ENCODE measurements around the gene FIBIN. TPM values are rescaled to one million over a fixed set of nuclear protein-coding genes. Genes with fewer than 3 reads are reported as not detected.

The FIBIN gene
- total and polyA plus RNA-seq, 8 donors = 2.7 to 42.6 (median 5.3) TPM

DNA sequence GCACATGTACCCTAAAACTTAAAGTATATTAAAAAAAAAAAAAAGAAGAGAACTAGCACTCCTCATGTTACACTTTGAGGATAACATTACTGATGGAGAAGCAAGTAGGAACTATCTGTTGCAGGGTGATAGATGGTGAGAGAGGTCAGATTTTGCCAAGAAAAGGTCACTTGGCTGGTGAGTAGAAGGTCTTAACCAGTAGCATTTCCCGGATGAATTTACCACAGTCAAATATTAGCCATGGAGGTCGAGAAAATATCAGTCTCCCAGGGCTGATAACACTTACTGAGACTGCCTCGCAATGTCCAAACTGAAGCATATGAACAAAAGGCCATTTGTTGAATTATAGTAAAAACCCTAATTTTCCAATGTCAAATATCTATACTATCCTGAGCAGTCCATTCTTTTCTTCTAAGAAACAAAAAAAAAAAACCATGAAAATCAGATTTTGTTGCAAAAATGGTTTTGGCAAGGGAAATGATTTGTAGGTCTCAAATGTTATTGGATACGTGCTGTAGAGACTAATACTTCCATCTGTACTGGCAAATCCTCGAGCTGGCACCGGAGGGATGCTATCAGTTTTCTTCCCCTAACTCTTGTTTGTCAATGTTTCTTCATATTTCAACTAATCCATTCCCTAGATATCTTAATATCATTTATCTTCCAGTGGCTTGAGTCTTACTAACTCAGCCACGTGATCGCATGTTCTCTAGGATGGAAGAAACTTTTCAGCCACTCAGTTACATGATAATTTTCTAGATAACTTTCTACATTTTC lies 32.2 kb downstream of the FIBIN start:
- no peaks in the 10 kb centered on the region for H3K9me3 ChIP-seq
- intact Hi-C loops (cut with DNase I; ENCODE audit: low total_unique reads) = no loop called here
- no peak for TF ChIP-seq POLR2A (IDR thresholded peaks at IDR 0.05)
- TF ChIP-seq, protein P1, sequence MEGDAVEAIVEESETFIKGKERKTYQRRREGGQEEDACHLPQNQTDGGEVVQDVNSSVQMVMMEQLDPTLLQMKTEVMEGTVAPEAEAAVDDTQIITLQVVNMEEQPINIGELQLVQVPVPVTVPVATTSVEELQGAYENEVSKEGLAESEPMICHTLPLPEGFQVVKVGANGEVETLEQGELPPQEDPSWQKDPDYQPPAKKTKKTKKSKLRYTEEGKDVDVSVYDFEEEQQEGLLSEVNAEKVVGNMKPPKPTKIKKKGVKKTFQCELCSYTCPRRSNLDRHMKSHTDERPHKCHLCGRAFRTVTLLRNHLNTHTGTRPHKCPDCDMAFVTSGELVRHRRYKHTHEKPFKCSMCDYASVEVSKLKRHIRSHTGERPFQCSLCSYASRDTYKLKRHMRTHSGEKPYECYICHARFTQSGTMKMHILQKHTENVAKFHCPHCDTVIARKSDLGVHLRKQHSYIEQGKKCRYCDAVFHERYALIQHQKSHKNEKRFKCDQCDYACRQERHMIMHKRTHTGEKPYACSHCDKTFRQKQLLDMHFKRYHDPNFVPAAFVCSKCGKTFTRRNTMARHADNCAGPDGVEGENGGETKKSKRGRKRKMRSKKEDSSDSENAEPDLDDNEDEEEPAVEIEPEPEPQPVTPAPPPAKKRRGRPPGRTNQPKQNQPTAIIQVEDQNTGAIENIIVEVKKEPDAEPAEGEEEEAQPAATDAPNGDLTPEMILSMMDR (IDR thresholded peaks at IDR 0.05) = no peak
- no peak for TF ChIP-seq POLR2AphosphoS5 (IDR thresholded peaks at IDR 0.05)
- no peak for TF ChIP-seq EP300 (IDR thresholded peaks at IDR 0.05)
- no peaks in the 10 kb centered on the region for H3K4me1 ChIP-seq
- H3K36me3 ChIP-seq = no peaks in the 10 kb centered on the region
- no peaks in the 10 kb centered on the region for H3K27me3 ChIP-seq
- no peak for DNase-seq
- WGBS, 5 donors = 65 to 80% (median 71%) methylated on average over 8 of the region's 8 CpGs
- no peak overlapping the region for H3K4me3 ChIP-seq
- H3K27ac ChIP-seq = no peak overlapping the region

- H3K27ac ChIP-seq = no peak overlapping the region
- WGBS, 5 donors = 57 to 77% (median 71%) methylated on average over 1 of the region's 1 CpG
- H3K9me3 ChIP-seq = peaks cover 0 to 17% (median 2%) of the 10 kb centered on the region in 4 donors
- no peak overlapping the region for H3K4me3 ChIP-seq
- no peaks in the 10 kb centered on the region for H3K36me3 ChIP-seq
- H3K4me1 ChIP-seq = no peaks in the 10 kb centered on the region
- intact Hi-C loops (cut with DNase I; ENCODE audit: low total_unique reads) = no loop called here
- TF ChIP-seq, protein P1 (IDR thresholded peaks at IDR 0.05) = no peak
- TF ChIP-seq POLR2A (IDR thresholded peaks at IDR 0.05) (no peak), POLR2AphosphoS5 (IDR thresholded peaks at IDR 0.05) (no peak), EP300 (IDR thresholded peaks at IDR 0.05) (no peak)
- no peaks in the 10 kb centered on the region for H3K27me3 ChIP-seq
- DNase-seq = peak in 1 of 2 donors; percentile 72
Measured at GRCh38 chr11:27028561-27028965, 34.7 kb downstream of the FIBIN start.

GRCh38 chr11:27029966-27030365 lies 36.1 kb downstream of the FIBIN start:
- no peaks in the 10 kb centered on the region for H3K27me3 ChIP-seq
- no peak overlapping the region for H3K4me3 ChIP-seq
- no peaks in the 10 kb centered on the region for H3K4me1 ChIP-seq
- intact Hi-C loops (cut with DNase I; ENCODE audit: low total_unique reads) = no loop called here
- 81 to 100% (median 96%) methylated on average over 1 of the region's 1 CpG for WGBS, 5 donors
- H3K9me3 ChIP-seq = peaks cover 0 to 17% (median 2%) of the 10 kb centered on the region in 4 donors
- no peaks in the 10 kb centered on the region for H3K36me3 ChIP-seq
- DNase-seq = no peak
- TF ChIP-seq, protein P1 (IDR thresholded peaks at IDR 0.05) = no peak
- TF ChIP-seq POLR2A (IDR thresholded peaks at IDR 0.05) (no peak), EP300 (IDR thresholded peaks at IDR 0.05) (no peak), POLR2AphosphoS5 (IDR thresholded peaks at IDR 0.05) (no peak)
- H3K27ac ChIP-seq = no peak overlapping the region

GRCh38 chr11:27031754-27032153 lies 37.8 kb downstream of the FIBIN start:
- no peaks in the 10 kb centered on the region for H3K4me1 ChIP-seq
- no peak overlapping the region for H3K27ac ChIP-seq
- TF ChIP-seq POLR2A (IDR thresholded peaks at IDR 0.05) (no peak), EP300 (IDR thresholded peaks at IDR 0.05) (no peak), POLR2AphosphoS5 (IDR thresholded peaks at IDR 0.05) (no peak)
- TF ChIP-seq, protein P1 (IDR thresholded peaks at IDR 0.05) = no peak
- H3K4me3 ChIP-seq = no peak overlapping the region
- no peaks in the 10 kb centered on the region for H3K36me3 ChIP-seq
- no peaks in the 10 kb centered on the region for H3K27me3 ChIP-seq
- peaks cover 0 to 28% (median 5%) of the 10 kb centered on the region in 4 donors for H3K9me3 ChIP-seq
- intact Hi-C loops (cut with DNase I; ENCODE audit: low total_unique reads) = no loop called here
- WGBS, 5 donors = 67 to 90% (median 74%) methylated on average over 1 to 5 of the region's 5 CpGs
- no peak for DNase-seq
